DMS114 treated with DMSO at 0.1 percent for 48 hours (cell line): ENCODE results near the gene NKD2.
"Not testable (repeated sequence)": the region's sequence is repeated elsewhere in the genome, so short reads cannot be mapped to it uniquely, and the experiment has no call there.

Experiments used
- DNase-seq: peaks from one replicate; lab custom pipeline; 2025; ENCODE audit not compliant: unreplicated experiment; lab: John Stamatoyannopoulos, UW

NKD2 gene

DNA sequence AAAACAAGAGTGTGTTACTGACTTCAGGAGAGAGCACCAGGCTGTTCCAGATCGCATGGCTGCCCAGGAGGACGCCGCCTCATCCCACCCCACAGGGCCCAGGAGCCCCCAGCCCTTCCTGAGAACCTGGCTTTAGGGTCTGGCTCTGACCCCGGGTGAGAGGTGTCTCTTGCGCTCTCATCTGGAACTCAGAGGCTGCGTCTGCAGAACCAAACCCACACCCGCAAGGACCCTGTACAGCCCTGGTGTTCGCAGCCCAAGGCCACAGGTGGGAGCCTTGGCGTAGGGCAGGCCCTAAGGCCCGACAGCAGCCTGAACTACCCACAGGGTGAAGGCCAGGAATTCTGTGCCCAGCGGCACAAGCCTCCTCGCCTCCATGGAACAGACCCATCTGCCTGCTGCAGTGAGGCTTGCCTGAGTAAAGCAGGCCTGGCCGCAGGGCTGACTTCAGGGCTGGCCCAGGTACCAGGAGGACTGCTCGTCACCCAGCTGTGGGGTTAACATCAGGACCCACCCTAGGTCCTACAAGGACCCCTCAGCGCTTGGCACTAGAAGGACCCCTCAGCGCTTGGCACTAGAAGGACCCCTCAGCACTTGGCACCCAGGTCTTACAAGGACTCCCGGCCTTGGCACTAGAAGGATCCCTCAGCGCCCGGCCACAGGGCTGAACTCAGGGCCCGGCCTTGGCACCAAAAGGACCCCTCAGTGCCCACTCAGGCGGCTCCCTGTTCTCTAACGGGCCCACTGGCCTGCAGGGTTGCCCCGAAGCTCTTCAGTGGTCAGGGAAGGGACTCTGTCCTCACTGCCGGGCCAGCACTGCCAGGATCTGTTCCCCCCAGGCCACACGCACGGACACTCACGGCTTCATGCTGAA is 48.2 kb downstream of the NKD2 start:
- DNase-seq, result no peak

DNA sequence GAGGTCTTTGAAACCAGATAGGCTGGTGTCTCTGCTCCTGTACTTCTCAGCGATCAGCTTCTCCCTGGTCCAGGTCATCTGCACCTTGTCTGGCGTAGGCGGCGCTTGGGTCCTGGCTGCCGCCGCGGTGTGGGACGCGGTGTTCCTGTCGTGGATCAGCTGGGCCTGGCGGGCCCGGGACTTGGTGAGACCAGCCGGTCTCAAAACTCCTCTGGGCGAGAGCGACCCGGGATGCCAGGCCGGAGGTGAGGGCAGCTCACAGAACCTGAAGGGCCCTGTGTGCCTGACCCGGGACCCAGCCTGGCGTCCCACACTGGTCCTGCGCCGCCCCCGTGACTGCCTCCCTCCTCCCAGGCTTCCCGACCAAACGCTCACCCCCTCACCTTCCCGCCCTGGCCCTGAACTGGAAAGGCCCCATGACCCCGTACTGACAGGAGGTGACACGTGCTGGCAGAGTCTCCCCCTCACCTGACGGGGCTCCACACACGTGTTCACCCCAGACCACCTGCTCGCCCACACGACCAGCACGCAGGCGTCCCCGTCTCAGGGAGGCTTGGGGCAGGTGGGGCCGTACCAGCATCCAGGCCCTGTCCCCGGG is 49.0 kb downstream of the NKD2 start:
- DNase-seq, result no peak

DNA sequence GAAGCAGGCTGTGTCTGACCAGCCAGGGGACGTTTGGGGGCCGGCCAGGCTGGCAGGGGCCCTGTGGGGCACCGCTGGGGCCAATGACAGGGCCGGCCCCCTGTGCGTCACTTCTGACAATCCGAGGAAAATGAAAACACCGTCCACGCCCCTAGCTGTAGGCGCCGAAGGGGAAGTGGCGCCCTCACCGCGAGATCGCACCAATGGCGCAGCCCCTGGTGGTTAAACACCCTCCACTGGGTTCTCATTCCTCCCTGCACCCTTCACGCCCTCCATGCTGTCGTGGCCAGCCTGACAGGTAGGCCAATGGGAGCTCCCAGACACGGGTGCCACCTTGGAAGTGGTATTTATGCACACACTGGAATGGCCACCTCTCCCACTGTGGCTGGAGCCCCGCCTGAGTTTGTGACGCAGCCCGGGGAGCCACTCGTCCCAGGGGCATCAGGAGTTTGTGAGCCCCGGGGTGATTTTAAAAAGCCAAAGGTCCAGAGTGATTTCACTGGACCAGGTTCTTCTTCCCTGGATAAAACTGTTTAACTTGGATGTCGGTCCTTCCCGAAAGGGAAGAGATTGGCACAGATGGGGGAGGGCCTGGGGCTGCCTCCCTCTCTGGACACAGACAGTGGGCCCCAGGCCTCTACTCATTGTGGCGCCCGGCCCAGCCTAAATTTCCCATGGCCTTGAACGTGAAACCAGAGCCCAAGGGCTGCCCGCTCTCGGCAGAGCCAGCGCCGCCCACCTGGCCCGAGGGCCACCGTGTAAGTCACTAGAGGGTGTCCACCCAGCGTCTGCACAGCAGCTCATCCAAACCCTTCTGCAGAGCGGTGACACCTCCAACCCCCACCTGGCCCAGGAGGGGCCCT is 49.7 kb downstream of the NKD2 start:
- DNase-seq, result no peak

DNA sequence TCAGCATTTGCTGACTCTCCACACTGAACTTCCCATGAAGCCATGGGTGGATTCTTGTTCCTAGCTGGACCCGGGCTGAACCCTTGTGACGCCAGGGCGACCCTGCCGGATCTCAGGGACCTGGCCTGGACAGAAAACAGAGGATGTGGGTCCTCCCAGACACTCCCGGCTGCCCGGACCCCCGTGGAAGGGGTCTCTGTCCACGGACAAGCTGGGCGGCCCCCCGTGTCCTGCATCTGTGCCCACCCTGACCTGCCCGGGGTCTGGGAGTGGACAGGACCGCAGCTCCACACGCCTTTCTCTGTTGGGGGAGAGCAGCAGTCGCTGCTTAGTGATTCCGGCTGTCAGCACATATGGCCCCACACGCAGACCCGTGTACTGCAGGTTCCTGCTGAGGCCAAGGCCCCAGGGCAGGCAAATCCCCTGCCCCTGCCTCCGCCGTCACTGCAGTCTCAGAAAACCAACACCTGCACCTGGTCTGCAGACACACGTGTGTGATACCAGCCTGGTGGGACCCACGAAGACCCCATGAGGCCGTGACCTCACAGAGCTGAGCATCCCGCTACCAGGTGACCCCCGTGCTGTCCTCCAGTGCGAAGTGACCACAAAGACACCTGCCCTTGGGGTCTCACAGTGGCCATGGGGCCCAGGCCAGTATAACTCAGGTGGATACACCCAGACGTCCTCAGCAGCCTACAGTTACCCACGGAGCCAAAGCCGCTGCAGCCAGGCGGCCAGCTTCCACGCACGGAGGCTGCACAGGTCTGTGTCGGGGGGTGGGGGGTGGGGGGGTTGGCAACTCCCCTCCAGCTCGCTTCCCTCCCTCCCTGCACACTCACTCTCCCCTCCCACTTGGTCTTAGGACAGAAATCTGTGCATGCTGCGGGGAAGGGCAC is 50.6 kb downstream of the NKD2 start:
- no peak for DNase-seq

DNA sequence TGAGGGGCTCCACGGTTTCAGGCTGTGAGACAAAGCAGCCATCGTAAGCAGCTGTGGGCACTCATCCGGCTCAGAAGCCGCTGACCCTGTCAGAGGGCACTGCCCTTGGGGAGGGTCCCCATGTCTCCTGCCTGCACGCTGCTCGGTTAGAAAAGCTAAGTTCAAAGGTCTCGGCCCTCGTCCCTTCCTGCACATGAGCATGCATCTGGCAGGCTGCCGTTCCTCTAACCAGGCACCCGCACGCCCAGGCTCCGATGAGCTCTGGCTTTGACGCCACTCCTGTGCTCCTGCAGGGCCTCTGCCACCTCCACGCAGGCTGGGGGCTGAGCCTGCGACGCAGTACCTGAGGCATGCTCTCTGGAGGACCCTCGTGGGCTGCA is 51.3 kb downstream of the NKD2 start:
- DNase-seq, result no peak

DNA sequence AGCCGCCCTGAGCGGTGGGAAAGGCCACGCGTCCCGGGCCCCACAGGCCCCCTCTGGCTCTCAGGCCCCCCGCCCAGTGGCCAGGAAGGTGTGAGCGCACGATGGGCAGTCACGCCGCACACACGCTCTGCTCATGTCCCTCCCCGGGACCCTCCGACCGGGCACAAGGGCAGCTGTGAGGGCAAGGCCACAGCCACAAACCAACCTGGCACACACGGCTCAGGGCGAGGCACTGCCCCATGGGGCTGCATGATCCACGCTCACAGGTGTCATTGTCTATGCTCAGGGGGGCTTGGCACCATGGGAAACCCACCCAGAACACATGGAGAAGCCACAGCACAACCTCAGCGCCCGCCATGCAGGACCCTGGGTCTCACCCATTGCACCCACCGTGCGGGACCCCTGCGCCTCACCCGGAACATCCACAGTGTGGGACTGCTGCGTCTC is 52.0 kb downstream of the NKD2 start:
- no peak for DNase-seq

DNA sequence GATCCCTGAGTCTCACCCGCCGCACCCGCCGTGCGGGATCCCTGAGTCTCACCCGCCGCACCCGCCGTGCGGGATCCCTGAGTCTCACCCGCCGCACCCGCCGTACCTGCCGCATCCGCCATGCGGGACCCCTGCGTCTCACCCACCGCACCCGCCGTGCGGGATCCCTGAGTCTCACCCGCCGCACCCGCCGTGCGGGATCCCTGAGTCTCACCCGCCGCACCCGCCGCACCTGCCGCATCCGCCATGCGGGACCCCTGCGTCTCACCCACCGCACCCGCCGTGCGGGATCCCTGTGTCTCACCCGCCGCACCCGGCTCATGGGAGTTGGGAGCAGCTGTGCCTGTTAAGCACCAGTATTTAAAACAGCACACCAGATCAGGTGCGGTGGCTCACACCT is 52.7 kb downstream of the NKD2 start:
- not testable (repeated sequence) for DNase-seq

DNA sequence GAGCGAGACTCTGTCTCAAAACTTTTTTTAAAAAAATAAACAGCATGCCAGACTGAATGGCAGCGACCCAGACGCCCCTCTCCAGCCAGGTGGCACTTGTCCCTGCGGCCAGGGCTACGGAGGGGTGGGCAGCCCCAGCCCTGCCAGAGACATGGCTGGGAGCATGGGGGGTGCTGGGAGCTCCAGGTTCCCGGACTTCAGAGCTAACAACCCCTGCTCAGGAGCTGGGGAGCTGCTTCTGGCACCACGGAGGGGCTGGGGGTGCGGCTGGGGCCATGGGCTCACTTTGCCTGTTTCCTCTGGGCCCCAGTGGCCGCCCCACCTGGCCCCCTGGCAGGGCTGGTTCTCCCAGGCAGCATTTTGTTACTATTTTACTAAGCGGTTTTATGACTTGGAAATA is 53.3 kb downstream of the NKD2 start:
- DNase-seq, result no peak

DNA sequence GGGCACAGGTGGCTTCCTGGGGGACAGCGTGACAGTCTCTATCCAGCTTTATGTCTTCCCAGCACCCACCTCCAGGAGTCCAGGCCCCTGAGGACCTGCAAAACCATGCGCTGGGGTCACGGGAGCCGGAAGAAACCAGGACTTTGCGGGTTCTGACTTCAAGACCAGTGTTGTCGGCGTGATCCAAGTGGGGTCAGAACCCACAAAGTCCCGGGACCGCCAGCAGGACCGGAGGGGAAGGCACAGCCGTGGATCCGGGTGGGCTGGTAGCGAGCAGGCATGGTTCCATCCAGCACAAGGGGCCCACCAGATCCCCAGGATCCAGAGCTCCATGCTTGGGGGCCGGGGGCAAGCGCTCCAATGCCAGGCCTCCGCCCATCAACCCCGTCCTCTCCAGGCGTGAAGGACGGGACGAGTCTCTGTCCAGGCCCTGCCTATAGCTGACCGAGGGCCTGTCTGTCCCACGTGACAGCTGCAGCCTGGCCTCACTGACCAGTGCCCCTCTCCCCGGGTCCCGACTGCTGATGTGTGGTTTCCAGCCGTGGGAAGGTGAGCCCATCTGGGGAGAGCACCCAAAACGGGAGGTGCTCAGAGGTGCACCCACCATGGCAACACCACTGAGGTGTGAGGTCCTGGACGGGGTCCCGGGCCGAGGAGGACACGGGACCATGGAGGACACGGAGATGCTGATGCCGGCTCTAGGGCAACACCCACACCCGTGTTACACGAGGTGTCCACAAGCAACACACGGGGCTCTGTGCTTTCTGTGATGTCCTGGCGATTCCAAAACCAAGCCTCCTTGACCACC is 54.4 kb downstream of the NKD2 start:
- no peak for DNase-seq

DNA sequence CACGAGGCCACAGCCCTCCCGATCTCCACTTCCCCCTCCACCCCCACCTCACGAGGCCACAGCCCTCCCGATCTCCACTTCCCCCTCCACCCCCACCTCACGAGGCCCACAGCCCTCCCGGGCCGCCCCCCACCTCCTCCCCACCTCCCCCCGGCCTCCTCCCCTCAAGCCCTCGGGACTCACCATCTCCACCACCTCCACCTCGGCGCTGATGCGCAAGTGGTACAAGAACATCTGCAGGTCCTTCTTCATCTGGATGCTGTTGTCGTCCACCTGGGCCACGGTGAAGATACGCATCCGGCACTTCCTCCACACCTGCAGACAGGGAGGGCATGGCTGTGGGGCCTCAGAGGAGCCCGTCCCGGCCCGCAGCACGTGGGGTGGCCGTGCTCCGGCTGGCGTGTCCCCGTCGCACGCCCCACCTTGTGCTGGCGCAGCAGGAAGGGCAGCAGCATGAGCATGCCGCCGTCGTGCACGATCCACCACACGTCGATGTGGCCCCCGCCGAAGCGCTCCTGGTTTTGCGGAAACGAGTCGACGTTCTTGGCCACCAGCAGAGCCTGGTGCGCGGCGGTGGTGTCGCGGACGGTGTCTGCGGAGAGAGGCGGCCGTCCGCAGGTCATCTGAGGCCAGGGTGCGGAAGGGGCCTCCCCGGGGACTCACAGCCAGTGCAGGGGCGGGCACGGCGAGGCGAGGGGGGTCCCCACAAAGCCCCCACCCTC is 55.2 kb downstream of the NKD2 start:
- no peak for DNase-seq

DNA sequence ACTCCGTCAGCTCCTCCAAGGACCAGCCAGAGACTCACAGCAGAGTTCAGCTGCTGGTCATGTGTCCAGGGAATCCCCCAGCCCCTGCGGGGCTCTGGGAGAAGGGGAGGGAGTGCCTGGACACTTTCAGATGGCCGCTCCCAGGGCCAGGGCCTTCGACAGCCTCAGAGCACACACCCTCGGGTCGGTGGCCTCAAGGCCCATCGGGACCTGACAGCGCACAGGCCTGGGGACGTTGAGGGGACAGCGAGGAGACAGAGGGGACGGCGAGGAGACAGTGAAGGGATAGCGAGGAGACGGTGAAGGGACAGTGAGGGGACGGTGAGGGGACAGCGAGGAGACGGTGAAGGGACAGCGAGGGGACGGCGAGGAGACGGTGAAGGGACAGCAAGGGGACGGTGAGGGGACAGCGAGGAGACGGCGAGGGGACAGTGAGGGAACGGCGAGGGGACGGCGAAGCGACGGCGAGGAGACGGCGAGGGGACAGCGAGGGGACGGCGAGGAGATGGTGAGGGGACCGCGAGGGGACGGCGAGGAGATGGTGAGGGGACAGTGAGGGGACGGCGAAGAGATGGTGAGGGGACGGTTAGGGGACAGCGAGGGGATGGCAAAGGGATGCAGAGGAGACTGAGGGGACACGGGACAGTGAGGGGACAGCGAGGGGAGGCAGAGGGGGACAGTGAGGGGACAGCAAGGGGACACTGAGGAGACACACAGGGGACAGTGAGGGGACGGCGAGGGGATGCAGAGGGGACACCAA is 56.0 kb downstream of the NKD2 start:
- DNase-seq, result no peak

DNA sequence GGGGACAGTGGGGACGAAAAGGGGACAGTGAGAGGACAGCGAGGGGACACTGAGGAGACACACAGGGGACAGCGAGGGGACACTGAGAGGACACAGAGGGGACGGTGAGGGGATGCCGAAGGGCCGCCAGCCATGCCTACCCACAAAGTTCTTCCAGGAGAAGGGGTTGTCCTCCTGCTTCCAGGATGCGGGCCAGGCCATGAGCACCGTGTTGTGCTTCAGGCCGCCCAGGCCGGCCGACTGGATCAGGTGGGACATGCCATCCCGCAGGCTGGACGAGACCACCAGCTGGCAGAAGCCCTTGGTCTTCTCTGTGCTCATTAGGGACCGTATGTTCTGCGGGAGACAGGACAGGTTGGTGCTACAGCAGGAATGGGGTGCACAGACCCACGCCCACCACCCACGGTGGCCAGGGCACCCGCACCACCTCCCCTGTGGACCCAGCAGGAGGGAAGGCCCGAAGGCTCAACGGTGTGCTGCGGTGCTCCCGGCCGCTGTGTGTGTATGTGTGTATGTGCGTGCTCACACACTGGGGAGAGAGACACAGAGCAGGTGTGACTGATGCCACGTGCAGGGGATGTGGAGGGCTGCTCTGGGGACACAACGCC is 56.6 kb downstream of the NKD2 start:
- no peak for DNase-seq

DNA sequence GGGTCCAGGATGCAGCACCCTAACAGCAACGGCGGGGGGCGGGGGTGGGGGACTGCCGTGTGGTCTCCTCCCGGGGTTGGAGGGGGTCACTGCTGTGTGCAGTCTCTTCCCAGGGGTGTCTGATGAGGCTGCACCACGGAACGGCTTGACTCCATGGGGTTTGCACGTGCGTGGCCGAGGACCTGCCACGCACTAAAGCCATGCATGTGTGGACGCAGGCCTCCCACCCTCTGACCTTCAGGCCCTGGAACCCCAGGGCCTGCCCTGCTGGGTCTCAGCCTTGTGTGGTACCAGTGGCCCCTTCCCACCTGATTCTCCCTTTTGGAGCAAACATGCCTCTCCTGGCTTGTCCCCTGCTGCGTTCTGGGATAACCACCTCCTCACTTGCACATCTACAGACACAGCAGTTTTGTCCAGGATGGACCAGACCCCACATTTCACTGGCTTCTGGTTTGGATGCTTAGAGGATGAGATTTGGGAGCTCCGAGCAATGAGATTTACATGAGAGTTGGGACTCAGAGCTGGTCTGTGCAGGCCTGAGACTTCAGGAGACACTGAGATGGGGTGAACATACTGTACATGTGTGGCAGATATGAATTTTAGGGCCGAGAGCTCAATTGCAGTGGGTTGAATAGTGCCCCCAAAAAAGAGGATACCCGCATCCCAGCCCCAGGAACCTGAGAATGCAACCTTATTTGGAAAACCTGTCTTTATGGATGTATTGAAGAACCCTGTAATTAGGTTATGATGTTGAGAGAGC is 57.5 kb downstream of the NKD2 start:
- no peak for DNase-seq

DNA sequence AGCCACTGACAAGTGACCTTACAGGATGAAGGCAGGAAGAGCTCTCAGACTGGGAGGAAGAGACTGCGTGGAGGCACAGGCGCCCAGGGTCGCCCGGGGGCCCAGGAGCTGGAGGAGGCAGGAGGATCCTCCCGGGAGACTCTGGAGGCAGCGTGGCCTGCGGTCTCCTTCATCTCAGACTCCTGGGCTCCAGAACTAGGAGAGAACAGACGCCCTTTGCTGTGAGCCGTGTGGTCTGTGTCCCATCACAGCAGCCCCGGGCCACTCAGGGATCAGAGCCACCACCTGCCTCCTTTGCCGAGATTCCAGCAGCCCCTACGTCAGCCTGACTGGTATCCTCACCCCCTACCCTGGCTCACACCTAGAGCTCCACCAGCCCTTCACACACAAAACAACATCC is 58.1 kb downstream of the NKD2 start:
- DNase-seq, result no peak

DNA sequence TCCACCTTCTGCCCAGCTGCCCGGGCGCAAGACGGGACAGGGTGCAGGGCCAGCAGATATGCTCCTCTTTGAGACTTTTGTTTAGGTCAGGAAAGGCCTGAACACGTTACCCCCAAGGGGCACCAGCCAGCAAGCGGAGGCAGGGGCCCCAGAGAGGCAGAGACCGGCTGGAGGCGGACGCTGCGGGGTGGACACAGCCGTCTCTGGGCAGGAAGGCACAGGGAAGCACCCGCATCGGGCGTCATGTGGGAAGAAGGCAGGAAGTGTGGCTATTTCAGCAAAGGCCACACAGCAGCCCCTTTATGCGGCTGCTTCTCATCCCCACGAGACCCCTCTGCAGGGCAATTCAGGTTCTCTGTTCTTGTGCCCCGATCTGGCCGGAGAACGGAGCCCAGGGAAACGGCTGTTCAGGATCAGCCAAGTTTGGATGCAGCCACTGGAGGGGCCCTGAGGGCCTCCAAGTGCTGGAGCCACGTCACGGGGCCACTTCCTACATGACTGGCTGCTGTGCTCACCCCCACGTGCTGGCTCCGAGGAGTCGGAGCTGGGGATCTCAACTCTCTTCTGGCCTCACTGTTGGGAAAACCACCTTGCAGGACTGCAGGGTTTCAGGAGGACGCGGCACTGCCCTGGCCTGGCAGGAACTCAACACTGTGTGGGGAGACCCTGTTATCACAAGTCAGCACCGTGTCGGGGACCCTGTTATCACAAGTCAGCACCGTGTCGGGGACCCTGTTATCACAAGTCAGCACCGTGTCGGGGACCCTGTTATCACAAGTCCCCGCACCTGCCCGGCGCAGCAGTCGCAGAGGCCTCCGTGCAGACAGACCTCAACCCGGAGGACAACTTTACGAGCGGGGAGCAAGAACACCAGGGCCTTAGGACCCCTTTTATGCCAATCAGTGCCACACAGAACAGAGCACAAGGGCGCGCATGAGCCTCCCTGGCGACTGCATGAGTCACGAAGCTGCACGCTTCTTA is 58.8 kb downstream of the NKD2 start:
- DNase-seq, result no peak

DNA sequence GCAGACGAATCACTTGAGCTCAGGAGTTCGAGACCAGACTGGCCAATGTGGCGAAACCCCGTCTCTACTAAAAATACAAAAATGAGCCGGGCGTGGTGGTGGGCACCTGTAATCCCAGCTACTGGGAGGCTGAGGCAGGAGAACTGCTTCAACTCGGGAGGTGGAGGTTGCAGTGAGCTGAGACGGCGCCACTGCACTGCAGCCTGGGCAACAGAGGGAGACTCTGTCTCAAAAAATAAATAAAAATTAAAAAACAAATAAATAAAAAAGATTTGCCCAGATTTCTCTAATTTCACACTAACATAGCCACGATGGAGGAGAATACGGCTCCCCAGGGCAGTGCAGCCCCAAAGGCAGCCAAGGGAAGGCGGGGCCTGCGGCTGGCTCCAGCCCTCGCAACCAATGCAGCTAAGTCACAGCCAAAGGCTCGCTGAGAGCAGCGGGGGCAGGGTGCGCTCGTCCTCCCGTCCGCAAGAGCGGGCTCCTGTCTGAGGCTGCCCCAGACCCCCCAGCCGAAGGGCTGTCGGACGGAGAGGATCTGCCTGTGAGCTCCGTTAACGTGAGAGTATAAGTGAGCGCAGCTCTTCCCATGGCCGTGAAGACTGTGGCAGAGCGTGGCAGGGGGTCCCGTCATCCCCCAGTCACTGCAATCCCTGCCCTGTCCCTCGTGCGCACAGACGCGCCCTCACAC is 59.7 kb downstream of the NKD2 start:
- no peak for DNase-seq
